Measurements from ENCODE around the gene ASF1B.
"Not testable (repeated sequence)": the region's sequence is repeated elsewhere in the genome, so short reads cannot be mapped to it uniquely, and the experiment has no call there.

Gene ASF1B

GRCh38 chr19:14136509-14137281 is at the start of gene ASF1B:
Gene ASF1B, minus strand, starts transcription at chr19:14136589. Its CDS starts 133 bp downstream, at chr19:14136456.
- DNase-seq, result peak; percentile 99

DNA sequence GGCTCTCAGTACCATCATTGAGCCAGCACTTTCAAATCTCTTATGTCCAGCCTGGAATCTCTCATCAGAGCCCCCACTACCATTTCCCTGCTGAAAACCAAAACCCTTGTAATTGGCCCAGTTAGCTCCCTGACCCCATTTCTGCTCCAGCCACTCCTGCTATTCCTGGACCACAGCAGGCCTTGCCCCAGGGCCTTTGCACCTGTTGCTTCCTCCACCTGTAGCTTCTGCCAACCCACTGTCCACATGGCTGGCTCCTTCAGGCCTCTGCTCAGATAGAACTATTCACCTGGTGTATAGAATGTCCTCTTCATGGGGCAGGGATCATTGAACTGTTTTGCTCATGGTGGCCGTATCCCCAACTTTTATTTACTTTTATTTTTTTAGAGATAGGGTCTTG is 49.3 kb upstream of the ASF1B start:
- DNase-seq, result not testable (repeated sequence)

GRCh38 chr19:14185158-14185557 is 48.8 kb upstream of the ASF1B start:
- no peak for DNase-seq

DNA sequence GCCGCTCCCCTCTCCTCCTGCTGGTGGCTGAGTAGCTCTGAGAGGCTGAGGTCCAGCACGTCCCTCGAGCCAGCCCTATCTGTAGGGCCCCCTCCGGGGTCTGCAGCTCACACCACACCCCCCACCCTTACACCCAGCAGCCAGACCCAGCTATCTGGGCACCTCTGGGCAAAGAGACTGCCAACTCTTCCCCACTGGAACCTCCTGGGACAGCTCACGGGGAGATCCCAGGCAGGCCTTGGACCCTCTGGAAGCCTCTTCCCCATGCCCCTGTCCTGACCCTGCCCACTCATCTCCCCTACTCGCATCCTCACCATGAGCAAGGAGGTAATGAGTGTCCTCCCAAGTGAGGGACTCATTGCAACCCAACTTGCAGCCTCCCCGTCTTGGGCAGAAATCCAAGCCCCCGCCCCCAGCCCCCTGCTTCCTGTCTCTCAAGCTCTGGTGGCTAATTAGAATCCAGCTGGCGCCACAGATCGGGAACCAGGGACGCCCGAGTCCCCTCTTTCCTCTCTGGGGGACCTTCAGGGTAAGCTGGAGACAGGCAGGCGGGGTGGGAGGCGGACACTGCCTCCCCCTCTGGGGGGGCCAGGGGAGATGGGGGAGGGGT is 47.5 kb upstream of the ASF1B start:
- DNase-seq, result no peak

DNA sequence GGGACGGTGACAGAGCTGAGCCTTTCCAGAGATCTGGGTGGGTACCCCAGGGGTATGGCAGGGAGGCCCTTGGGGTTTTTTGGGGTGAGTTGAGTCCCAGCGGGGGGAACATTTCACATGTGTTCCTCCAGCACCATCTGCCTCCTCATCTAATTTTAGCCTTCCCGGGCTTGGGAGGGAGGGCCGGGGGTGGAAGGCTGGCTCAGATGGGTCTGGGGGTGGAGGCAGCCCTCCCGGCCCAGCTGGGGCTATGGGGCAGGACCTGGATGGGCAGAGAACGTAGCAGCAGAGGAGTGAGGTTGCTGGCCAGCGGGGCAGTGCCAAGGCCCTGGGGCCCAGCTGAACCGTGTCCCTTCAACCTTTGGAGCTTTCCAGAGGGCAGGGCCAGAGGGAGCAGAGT is 46.1 kb upstream of the ASF1B start:
- DNase-seq, result no peak

GRCh38 chr19:14181906-14182305 is 45.5 kb upstream of the ASF1B start:
- no peak for DNase-seq

- not testable (repeated sequence) for DNase-seq
Observed at GRCh38 chr19:14181199-14181598, 44.8 kb upstream of the ASF1B start.

DNA sequence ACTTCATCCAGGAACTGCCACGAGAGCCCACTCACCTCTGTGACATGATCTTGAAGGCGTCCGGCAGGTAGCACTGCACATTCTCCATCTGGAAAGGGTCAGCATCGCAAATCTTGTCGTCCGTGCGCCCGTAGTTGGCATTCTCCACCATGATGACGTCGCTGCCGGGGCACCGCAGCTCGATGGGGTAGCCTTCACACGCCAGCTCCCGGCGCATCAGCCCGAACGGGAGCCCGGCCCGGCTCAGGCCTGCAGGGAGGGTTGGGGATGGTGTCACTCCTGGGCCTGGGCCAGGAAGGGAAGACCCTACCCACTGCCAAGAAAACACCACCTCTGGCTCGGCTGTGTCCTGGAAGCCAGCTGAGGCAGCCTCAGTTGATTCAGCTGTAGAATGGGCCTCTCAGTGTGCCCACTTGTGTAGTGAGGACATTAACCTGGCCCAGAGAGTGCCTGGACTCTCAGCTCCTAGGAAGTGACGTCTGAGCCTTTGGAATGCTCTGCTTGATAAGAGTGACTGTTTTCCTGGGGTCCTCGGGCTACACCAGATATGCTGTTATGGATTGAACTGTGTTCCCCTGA is 41.2 kb upstream of the ASF1B start:
- no peak for DNase-seq

GRCh38 chr19:14175351-14175792 is 39.0 kb upstream of the ASF1B start:
- no peak for DNase-seq

GRCh38 chr19:14174883-14175282 is 38.5 kb upstream of the ASF1B start:
- no peak for DNase-seq

DNA sequence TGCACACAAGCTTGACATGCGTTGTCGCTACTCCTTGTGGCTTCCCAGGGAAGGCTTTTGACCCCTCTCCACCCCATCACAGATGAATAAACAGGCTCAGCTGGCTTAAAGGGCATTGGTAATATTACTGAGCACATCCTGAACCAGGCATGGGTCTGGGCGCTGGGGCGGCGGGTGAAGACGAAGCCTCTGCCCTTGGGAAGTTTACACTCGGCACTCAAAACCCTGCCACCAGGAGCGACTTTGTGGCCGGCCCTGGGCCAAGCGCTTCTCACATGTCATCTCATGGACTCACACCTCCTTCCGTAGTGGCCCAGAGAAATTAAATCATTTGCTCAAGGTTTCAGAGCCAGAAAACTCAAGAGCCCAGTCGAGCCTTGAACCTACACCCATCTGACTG is 32.6 kb upstream of the ASF1B start:
- no peak for DNase-seq

DNA sequence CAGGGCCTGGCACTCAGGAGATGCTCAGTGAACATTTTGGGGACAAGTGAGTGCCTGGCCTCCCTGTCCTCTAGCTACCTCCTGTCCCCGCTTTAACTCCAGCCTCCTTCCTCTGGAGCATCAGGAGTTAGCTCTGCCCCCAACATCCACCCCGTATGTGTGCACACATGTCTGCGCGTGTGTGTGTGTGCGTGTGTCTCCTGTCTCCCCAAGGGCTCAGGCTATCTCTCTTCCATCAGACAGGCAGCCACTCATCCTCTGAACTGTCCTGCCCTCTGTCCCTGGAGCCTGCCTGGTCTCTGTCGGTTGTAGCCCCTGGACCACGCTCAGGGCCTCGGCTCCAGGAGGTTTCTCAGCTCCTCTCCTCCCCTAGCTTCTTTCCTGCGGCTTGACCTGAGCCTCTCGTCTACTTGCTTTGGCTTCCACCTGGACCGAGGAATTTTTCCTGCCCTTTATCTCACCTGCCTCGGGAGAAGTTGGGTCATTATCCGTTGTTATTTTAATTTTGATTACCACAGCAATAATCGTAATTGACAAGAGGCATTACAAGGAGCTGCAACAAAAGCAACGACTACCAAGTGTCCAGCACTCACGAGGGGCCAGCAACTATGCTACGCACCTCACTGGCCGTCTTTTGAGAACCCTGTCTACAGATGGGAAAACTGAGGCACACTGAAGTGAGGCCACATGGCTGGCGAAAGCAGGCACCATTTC is 32.0 kb upstream of the ASF1B start:
- DNase-seq, result no peak

GRCh38 chr19:14167576-14168138 is 31.3 kb upstream of the ASF1B start:
- DNase-seq, result no peak

GRCh38 chr19:14166999-14167575 is 30.7 kb upstream of the ASF1B start:
- no peak for DNase-seq

GRCh38 chr19:14165990-14166830 is 29.8 kb upstream of the ASF1B start:
- no peak for DNase-seq

GRCh38 chr19:14164724-14165493 is 28.5 kb upstream of the ASF1B start:
- DNase-seq, result no peak

DNA sequence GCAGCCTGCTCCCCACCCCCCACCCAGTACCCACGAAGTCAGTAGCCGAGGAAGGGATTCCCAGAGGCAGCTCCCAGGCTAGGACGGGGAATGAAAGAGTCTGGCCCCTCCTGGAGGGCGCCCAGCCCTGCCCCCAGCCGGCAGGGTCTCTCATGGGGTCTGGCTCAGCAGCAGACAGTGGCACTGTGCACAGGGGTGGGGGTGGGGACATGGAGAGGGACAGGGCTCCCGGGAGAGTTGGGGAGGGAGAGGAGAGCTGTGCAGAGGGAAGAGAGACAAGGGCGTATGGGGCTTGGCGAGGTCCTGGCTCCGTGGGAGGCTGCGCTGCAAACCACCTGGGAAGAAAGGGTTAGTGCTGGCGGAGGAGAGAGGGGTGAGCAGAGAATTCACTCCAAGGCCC is 27.7 kb upstream of the ASF1B start:
- DNase-seq, result no peak

GRCh38 chr19:14162871-14163297 is 26.5 kb upstream of the ASF1B start:
- DNase-seq, result no peak

DNA sequence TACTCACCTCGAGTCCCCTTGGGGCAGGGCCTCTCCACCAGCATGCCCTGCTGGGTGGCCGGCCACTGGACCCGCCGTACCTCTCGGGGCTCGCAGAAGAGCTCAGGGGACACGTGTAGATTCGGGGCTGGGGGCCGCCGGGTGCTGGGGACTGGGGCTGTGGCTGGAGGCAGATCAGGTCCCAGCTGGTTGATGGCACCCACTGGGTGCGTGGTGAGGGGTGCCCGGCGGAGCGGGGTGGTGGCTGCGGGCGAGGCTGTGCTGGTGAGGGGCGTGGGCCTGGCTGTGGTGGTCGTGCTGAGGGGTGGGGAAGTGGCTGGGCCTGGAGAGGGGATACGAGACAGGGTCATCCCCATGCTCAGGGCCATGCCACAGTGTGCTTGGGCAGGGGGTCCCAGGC is 24.9 kb upstream of the ASF1B start:
- DNase-seq, result no peak

DNA sequence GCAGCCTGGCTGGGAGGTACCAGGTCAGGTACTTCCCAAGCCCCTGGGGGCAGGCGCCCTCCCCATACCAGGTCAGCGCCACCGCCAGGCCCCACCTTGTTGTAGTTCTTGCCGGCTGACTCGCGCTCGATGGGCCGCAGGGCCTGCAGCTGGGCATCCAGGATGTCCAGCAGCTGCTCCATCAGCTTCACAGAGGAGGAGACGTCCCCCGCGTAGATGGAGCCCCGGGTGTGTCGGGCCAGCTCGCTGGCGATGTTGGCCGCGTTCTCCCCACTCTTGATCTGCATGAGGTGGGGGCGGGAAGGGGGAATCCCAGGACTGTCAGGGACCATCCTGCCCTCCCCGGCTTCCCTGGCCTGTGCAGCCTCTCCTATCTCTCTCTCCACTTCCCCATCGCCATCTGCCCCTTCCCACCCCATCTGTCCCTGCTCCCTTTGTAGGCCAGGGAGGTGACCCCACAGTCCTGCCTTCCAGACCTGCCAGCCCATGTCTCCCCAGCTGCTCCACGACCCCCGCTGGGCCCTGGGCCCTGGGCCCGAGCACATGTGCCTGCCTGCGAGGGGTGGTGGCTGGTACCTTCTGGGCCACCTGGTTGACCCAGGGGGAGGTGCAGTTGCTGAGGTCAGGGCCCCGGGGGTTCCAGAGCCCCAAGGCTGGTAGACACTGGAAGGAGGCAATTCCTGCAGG is 23.8 kb upstream of the ASF1B start:
- DNase-seq, result no peak

Measured in activated CD4-positive, alpha-beta T cell treated with anti-CD3 and anti-CD28 coated beads, Interleukin-2, Interleukin-6, amounts not matched to agents 100 ng/mL and 50 ng/mL, durations not matched to agents 16 hours and 8 hours (primary cell).